ENCODE results near the gene PXDC1.
A peak's percentile ranks its signal among the peaks of the same experiment; 100 is the strongest.

The PXDC1 gene

GRCh38 chr6:3751730-3752530, 417 bp upstream of the PXDC1 start:
- TF ChIP-seq POLR2A (IDR thresholded peaks at IDR 0.05; ENCODE audit: low read length) (no peak), GATA1 (IDR thresholded peaks at IDR 0.05; ENCODE audit: low read depth, low read length) (no peak)
- peak; percentile 58 to 62 for DNase-seq

- DNase-seq = peak in 1 of 2 experiments; percentile 33
These were observed 1.0 kb downstream of the PXDC1 start for GRCh38 chr6:3750317-3751076.

GRCh38 chr6:3749977-3750316, 1.6 kb downstream of the PXDC1 start:
- DNase-seq = peak in 1 of 2 experiments; percentile 16
- no peak for TF ChIP-seq POLR2A (IDR thresholded peaks at IDR 0.05; ENCODE audit: low read length)
- TF ChIP-seq GATA1 (IDR thresholded peaks at IDR 0.05; ENCODE audit: low read depth, low read length) = no peak

More at GRCh38 chr6:3750317-3751076, 1.0 kb downstream of the PXDC1 start:
- TF ChIP-seq GATA1 (IDR thresholded peaks at IDR 0.05; ENCODE audit: low read depth, low read length) (no peak), POLR2A (IDR thresholded peaks at IDR 0.05; ENCODE audit: low read length) (no peak)

- TF ChIP-seq GATA1 (IDR thresholded peaks at IDR 0.05; ENCODE audit: low read depth, low read length) = no peak
- TF ChIP-seq POLR2A (IDR thresholded peaks at IDR 0.05; ENCODE audit: low read length) = no peak
- DNase-seq = no peak
These were observed 2.3 kb downstream of the PXDC1 start for GRCh38 chr6:3749067-3749841.

- TF ChIP-seq GATA1 (IDR thresholded peaks at IDR 0.05; ENCODE audit: low read depth, low read length) (no peak), POLR2A (IDR thresholded peaks at IDR 0.05; ENCODE audit: low read length) (no peak)
- peak; percentile 56 to 77 for DNase-seq
These were observed 3.1 kb downstream of the PXDC1 start for GRCh38 chr6:3748208-3749066.

GRCh38 chr6:3747100-3747737, 4.3 kb downstream of the PXDC1 start:
- no peak for DNase-seq
- TF ChIP-seq POLR2A (IDR thresholded peaks at IDR 0.05; ENCODE audit: low read length) = no peak
- TF ChIP-seq GATA1 (IDR thresholded peaks at IDR 0.05; ENCODE audit: low read depth, low read length) = no peak

GRCh38 chr6:3746696-3747095, 4.8 kb downstream of the PXDC1 start:
- TF ChIP-seq GATA1 (IDR thresholded peaks at IDR 0.05; ENCODE audit: low read depth, low read length) = no peak
- TF ChIP-seq POLR2A (IDR thresholded peaks at IDR 0.05; ENCODE audit: low read length) = no peak
- DNase-seq = no peak

GRCh38 chr6:3746119-3746691, 5.3 kb downstream of the PXDC1 start:
- no peak for DNase-seq
- TF ChIP-seq GATA1 (IDR thresholded peaks at IDR 0.05; ENCODE audit: low read depth, low read length) (no peak), POLR2A (IDR thresholded peaks at IDR 0.05; ENCODE audit: low read length) (no peak)

- DNase-seq = no peak
- TF ChIP-seq GATA1 (IDR thresholded peaks at IDR 0.05; ENCODE audit: low read depth, low read length) (no peak), POLR2A (IDR thresholded peaks at IDR 0.05; ENCODE audit: low read length) (no peak)
These were observed 5.9 kb downstream of the PXDC1 start for GRCh38 chr6:3745566-3746118.

- DNase-seq = no peak
These were observed 6.5 kb downstream of the PXDC1 start for GRCh38 chr6:3744901-3745470.

GRCh38 chr6:3744211-3744900, 7.2 kb downstream of the PXDC1 start:
- DNase-seq = no peak
- TF ChIP-seq GATA1 (IDR thresholded peaks at IDR 0.05; ENCODE audit: low read depth, low read length) (no peak), POLR2A (IDR thresholded peaks at IDR 0.05; ENCODE audit: low read length) (no peak)

More at GRCh38 chr6:3744901-3745470, 6.5 kb downstream of the PXDC1 start:
- no peak for TF ChIP-seq GATA1 (IDR thresholded peaks at IDR 0.05; ENCODE audit: low read depth, low read length)
- no peak for TF ChIP-seq POLR2A (IDR thresholded peaks at IDR 0.05; ENCODE audit: low read length)
